ENCODE data around the gene DENND4B. TPM values are rescaled to one million over a fixed set of nuclear protein-coding genes. Genes with fewer than 3 reads are reported as not detected.

The DENND4B gene
- total RNA-seq, 1 donor from 2014 or later, result 44.6 TPM

GRCh38 chr1:153961421-153961820 is 14.9 kb upstream of the DENND4B start:
- Histone ChIP-seq H3K4me1 (peaks cover 87% of the 10 kb centered on the region), H3K27me3 (ENCODE audit: low read depth) (no peaks in the 10 kb centered on the region), H3K36me3 (peaks cover 16% of the 10 kb centered on the region), H3K9me3 (replicated peaks) (no peaks in the 10 kb centered on the region), H3K27ac (replicated peaks) (peak overlapping the region; percentile 98), H3K4me3 (peak overlapping the region; percentile 80)
- no peak for TF ChIP-seq CTCF (IDR thresholded peaks at IDR 0.05; ENCODE audit: borderline replicate concordance)
- intact Hi-C loops (cut with micrococcal nuclease), result no loop called here
- DNase-seq, result no peak

- intact Hi-C loops (cut with micrococcal nuclease), result no loop called here
- no peaks in the 10 kb centered on the region for H3K9me3 ChIP-seq (replicated peaks)
Observed at GRCh38 chr1:153960206-153960605, 13.7 kb upstream of the DENND4B start.

DNA sequence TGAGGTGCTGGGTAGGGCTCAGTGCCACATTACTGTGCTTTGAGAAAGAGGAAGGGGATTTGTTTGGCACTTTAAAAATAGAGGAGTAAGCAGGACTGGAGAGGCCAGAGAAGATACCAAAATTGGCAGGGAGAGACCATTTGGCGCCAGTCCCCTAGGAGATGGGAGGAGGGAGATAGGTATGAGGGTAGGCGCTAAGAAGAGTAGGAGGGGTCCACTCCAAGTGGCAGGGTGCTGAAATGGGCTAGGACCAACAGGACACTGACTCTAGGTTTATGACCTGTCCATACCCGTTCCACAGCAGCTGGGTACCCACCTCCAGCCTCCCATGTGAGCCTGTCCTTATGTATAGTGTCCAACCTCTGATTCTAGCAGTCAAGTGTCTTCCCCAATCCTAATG is 12.9 kb upstream of the DENND4B start:
- H3K4me3 ChIP-seq, result peak overlapping the region; percentile 98
- no peaks in the 10 kb centered on the region for H3K9me3 ChIP-seq (replicated peaks)
- intact Hi-C loops (cut with micrococcal nuclease), result no loop called here
- H3K36me3 ChIP-seq, result peaks cover 17% of the 10 kb centered on the region
- DNase-seq, result no peak
- no peak for TF ChIP-seq CTCF (IDR thresholded peaks at IDR 0.05; ENCODE audit: borderline replicate concordance)
- peak overlapping the region; percentile 98 for H3K27ac ChIP-seq (replicated peaks)
- H3K27me3 ChIP-seq (ENCODE audit: low read depth), result no peaks in the 10 kb centered on the region
- peaks cover 93% of the 10 kb centered on the region for H3K4me1 ChIP-seq

More at GRCh38 chr1:153960206-153960605, 13.7 kb upstream of the DENND4B start:
- Histone ChIP-seq H3K27ac (replicated peaks) (peak overlapping the region; percentile 98), H3K4me3 (no peak overlapping the region), H3K36me3 (peaks cover 16% of the 10 kb centered on the region), H3K27me3 (ENCODE audit: low read depth) (no peaks in the 10 kb centered on the region), H3K4me1 (peaks cover 91% of the 10 kb centered on the region)
- DNase-seq, result no peak
- TF ChIP-seq CTCF (IDR thresholded peaks at IDR 0.05; ENCODE audit: borderline replicate concordance), result no peak

DNA sequence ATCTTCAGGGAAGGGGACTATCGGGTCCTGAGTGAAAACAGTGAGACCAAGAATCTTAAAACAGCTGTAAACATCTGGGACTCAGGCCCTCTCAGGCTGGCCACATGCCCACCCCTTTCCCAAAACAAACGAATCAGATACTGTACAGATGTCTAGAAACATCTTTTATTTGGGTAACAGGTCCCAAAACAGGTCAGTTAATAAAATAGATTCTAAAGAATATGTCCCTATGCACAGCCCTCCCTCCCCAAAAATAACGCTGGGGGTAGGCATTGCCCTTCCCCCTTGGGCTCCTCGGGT is 12.4 kb upstream of the DENND4B start:
- peak overlapping the region; percentile 98 for H3K27ac ChIP-seq (replicated peaks)
- no peak for TF ChIP-seq CTCF (IDR thresholded peaks at IDR 0.05; ENCODE audit: borderline replicate concordance)
- intact Hi-C loops (cut with micrococcal nuclease), result no loop called here
- no peaks in the 10 kb centered on the region for H3K27me3 ChIP-seq (ENCODE audit: low read depth)
- no peak for DNase-seq
- H3K36me3 ChIP-seq, result peaks cover 23% of the 10 kb centered on the region
- no peaks in the 10 kb centered on the region for H3K9me3 ChIP-seq (replicated peaks)
- peaks cover 93% of the 10 kb centered on the region for H3K4me1 ChIP-seq
- peak overlapping the region; percentile 98 for H3K4me3 ChIP-seq

GRCh38 chr1:153958111-153958960 is 11.8 kb upstream of the DENND4B start, which contains the start of gene CRTC2:
TSS of gene CRTC2 (minus strand) at chr1:153958612. CDS start at chr1:153958497, 115 bp downstream.
- Histone ChIP-seq H3K27ac (replicated peaks) (peak within 1 kb of the TSS; percentile 98), H3K4me1 (peaks cover 91% of the 10 kb centered on the region), H3K36me3 (peaks cover 28% of the 10 kb centered on the region), H3K9me3 (replicated peaks) (no peaks in the 10 kb centered on the region), H3K27me3 (ENCODE audit: low read depth) (no peaks in the 10 kb centered on the region), H3K4me3 (peak within 1 kb of the TSS; percentile 98)
- DNase-seq, result peak; percentile 99
- intact Hi-C loops (cut with micrococcal nuclease), result no loop called here
- no peak for TF ChIP-seq CTCF (IDR thresholded peaks at IDR 0.05; ENCODE audit: borderline replicate concordance)
